Esophagus muscularis mucosa (tissue), 4 donors: Measurements from ENCODE around the gene CT45A5. TPM values are rescaled to one million over a fixed set of nuclear protein-coding genes. Genes with fewer than 3 reads are reported as not detected.
"Not testable (repeated sequence)": the region's sequence is repeated elsewhere in the genome, so short reads cannot be mapped to it uniquely, and the experiment has no call there.

Experiments used
- DNase-seq: peaks from one replicate; pipeline ENCODE4 v3.0.0-alpha.2; 2017; ENCODE audit errors: extremely low spot score
- H3K27ac ChIP-seq, 4 donors: fragments of 200-600 bp; sonication (generic); replicated peaks in 1 of 4; 1 replicate in 3 of 4; 2 replicates in 1 of 4; pipeline ENCODE4 v1.5.1; 2016 to 2019; ENCODE audit warnings: mild to moderate bottlenecking in 1 of 4
- H3K27me3 ChIP-seq, 4 donors: fragments of 200-600 bp; sonication (generic); one replicate each; pipeline versions ENCODE4 v1.5.1 to v1.6.0; 2016 to 2019
- H3K36me3 ChIP-seq, 4 donors: fragments of 200-600 bp; sonication (generic); one replicate each; pipeline ENCODE4 v1.5.1; 2016 to 2019
- H3K4me1 ChIP-seq, 4 donors: fragments of 200-600 bp; sonication (generic); one replicate each; pipeline ENCODE4 v1.5.1; 2016 to 2019
- H3K4me3 ChIP-seq, 4 donors: fragments of 200-600 bp; sonication (generic); 1 replicate in 2 of 4; 2 replicates in 2 of 4; pipeline ENCODE4 v1.5.1; 2016 to 2019; ENCODE audit warnings: mild to moderate bottlenecking in 4 of 4, moderate library complexity in 1 of 4
- H3K9me3 ChIP-seq, 4 donors: fragments of 200-600 bp; sonication (generic); 1 replicate in 3 of 4; 2 replicates in 1 of 4; pipeline ENCODE4 v1.5.1; 2016 to 2019
- EP300 ChIP-seq: sonication (generic); formaldehyde crosslinking; IDR thresholded peaks from one replicate; pipeline ENCODE4 v1.6.1; 2017; ENCODE audit warnings: antibody characterized with exemption
- POLR2AphosphoS5 ChIP-seq, 2 donors: sonication (generic); formaldehyde crosslinking; IDR thresholded peaks; one replicate each; pipeline ENCODE4 v1.6.1; 2017; ENCODE audit warnings: antibody characterized with exemption in 2 of 2
- WGBS: methylation state at CpG from one replicate; pipeline ENCODE4 v1.1.5; 2018; 5-methylcytosine and 5-hydroxymethylcytosine counted together
- intact Hi-C: fragments of 100-400 bp; cut with DNase I; formaldehyde crosslinking; loops from one replicate; pipeline ENCODE4 v1.15.1; 2023
- total RNA-seq, 4 donors: library from RNA; depleted of rRNA; stranded (reverse); fragments of >200 nt; gene quantifications; one replicate each; pipeline versions ENCODE4 v1.1.0 to v1.2.1, GENCODE V29; 2016

CT45A5 gene
- total RNA-seq, 4 donors from 2014 or later = not detected

- no peaks in the 10 kb centered on the region for H3K4me1 ChIP-seq
- intact Hi-C loops = no loop called here
- H3K4me3 ChIP-seq = no peak overlapping the region
- H3K27me3 ChIP-seq = no peaks in the 10 kb centered on the region
- H3K36me3 ChIP-seq = no peaks in the 10 kb centered on the region
- no peaks in the 10 kb centered on the region for H3K9me3 ChIP-seq
- TF ChIP-seq POLR2AphosphoS5 (IDR thresholded peaks at IDR 0.05) = no peak
- no peak for TF ChIP-seq EP300
- no peak for DNase-seq
- no peak overlapping the region for H3K27ac ChIP-seq
- 29% methylated on average over 4 of the region's 4 CpGs for WGBS
These were observed 47.8 kb downstream of the CT45A5 start for GRCh38 chrX:135737366-135738071.

GRCh38 chrX:135734666-135735065 lies 50.6 kb downstream of the CT45A5 start:
- intact Hi-C loops, DNase-seq, H3K9me3 ChIP-seq, H3K4me1 ChIP-seq, H3K27me3 ChIP-seq, H3K27ac ChIP-seq, H3K36me3 ChIP-seq, H3K4me3 ChIP-seq: not testable (repeated sequence)
- WGBS = 68% methylated on average over 5 of the region's 5 CpGs

Other genes with a start within 250 kb of the CT45A5 start
- not detected for gene CT45A1, start 71.9 kb downstream of the CT45A5 start, total RNA-seq
- not detected for gene CT45A3, start 17.3 kb downstream of the CT45A5 start, total RNA-seq
- not detected for gene CT45A6, start 17.3 kb upstream of the CT45A5 start, total RNA-seq
- gene CT45A2, start 34.5 kb upstream of the CT45A5 start, total RNA-seq = not detected
- gene CT45A7, start 51.8 kb upstream of the CT45A5 start, total RNA-seq = not detected
- gene CT45A8, start 69.0 kb upstream of the CT45A5 start, total RNA-seq = not detected
- not detected for gene CT45A9, start 86.3 kb upstream of the CT45A5 start, total RNA-seq
- not detected for gene CT45A10, start 107.9 kb upstream of the CT45A5 start, total RNA-seq
- gene SAGE1, start 108.2 kb upstream of the CT45A5 start, total RNA-seq = not detected
- 10 to 100 TPM; 29.0 to 37.8 (median 35.3) TPM for gene MMGT1, start 188.5 kb upstream of the CT45A5 start, total RNA-seq
- 10 to 100 TPM; 12.9 to 17.4 (median 13.7) TPM for gene SLC9A6, start 199.9 kb upstream of the CT45A5 start, total RNA-seq